Measurements from ENCODE around the gene KDM1A.
A peak's percentile ranks its signal among the peaks of the same experiment; 100 is the strongest.
"Not testable (repeated sequence)": the region's sequence is repeated elsewhere in the genome, so short reads cannot be mapped to it uniquely, and the experiment has no call there.

The KDM1A gene

GRCh38 chr1:23008901-23009300 lies 10.4 kb upstream of the KDM1A start:
- Histone ChIP-seq H3K18ac (ENCODE audit: low read length) (no peak overlapping the region), H2BK5ac (ENCODE audit: low read depth, low read length, poor library complexity) (no peak overlapping the region), H2AFZ (ENCODE audit: insufficient read depth, low read length, poor library complexity) (no peak overlapping the region), H3K9ac (ENCODE audit: low read length) (no peak overlapping the region), H3K9me3 (ENCODE audit: insufficient read depth, low read depth, low read length) (peaks cover 3% of the 10 kb centered on the region), H4K91ac (ENCODE audit: low read depth, low read length) (no peak overlapping the region), H4K12ac (ENCODE audit: low read depth, low read length) (no peak overlapping the region), H3K27ac (ENCODE audit: low read depth, low read length) (no peak overlapping the region), H3K27me3 (ENCODE audit: insufficient read depth, low read length) (no peaks in the 10 kb centered on the region), H3K79me1 (ENCODE audit: low read length) (no peaks in the 10 kb centered on the region), H2AK5ac (ENCODE audit: low read length) (no peak overlapping the region), H3K36me3 (ENCODE audit: control insufficient read depth in 1 of 2, insufficient read depth in 2 of 2, low read length in 2 of 2) (no peaks in the 10 kb centered on the region), H3K4me3 (ENCODE audit: low read depth, low read length) (no peak overlapping the region), H2BK12ac (ENCODE audit: low read length) (no peak overlapping the region), H2BK120ac (ENCODE audit: insufficient read depth, low read length, poor library complexity) (no peak overlapping the region), H3K4me2 (ENCODE audit: low read length) (no peak overlapping the region), H3K4ac (ENCODE audit: low read depth, low read length) (no peak overlapping the region), H4K8ac (ENCODE audit: low read depth, low read length) (no peak overlapping the region), H3K23ac (ENCODE audit: low read length) (no peak overlapping the region), H3K79me2 (ENCODE audit: control insufficient read depth, insufficient read depth, low read length, poor library complexity) (no peaks in the 10 kb centered on the region), H3K4me1 (ENCODE audit: control insufficient read depth in 1 of 2, insufficient read depth in 2 of 2, low read length in 2 of 2) (peaks cover 0 to 6% of the 10 kb centered on the region in 2 experiments), H3K14ac (ENCODE audit: low read length) (no peak overlapping the region)
- WGBS (ENCODE audit: extremely low coverage, insufficient coverage, insufficient read length) = no CpG with 5 or more reads among the region's 2 CpGs
- DNase-seq = no peak

GRCh38 chr1:23010025-23010424 lies 9.2 kb upstream of the KDM1A start:
- H3K27ac ChIP-seq (ENCODE audit: low read depth, low read length); DNase-seq; H3K23ac ChIP-seq (ENCODE audit: low read length); H3K9ac ChIP-seq (ENCODE audit: low read length); H3K14ac ChIP-seq (ENCODE audit: low read length); H3K36me3 ChIP-seq (ENCODE audit: control insufficient read depth in 1 of 2, insufficient read depth in 2 of 2, low read length in 2 of 2); H3K18ac ChIP-seq (ENCODE audit: low read length); H3K79me1 ChIP-seq (ENCODE audit: low read length); H4K8ac ChIP-seq (ENCODE audit: low read depth, low read length); H3K4me3 ChIP-seq (ENCODE audit: low read depth, low read length); H4K91ac ChIP-seq (ENCODE audit: low read depth, low read length); H2AK5ac ChIP-seq (ENCODE audit: low read length); H3K4me2 ChIP-seq (ENCODE audit: low read length); H2BK12ac ChIP-seq (ENCODE audit: low read length); H2BK5ac ChIP-seq (ENCODE audit: low read depth, low read length, poor library complexity); H2BK120ac ChIP-seq (ENCODE audit: insufficient read depth, low read length, poor library complexity); H2AFZ ChIP-seq (ENCODE audit: insufficient read depth, low read length, poor library complexity); H3K79me2 ChIP-seq (ENCODE audit: control insufficient read depth, insufficient read depth, low read length, poor library complexity); H3K27me3 ChIP-seq (ENCODE audit: insufficient read depth, low read length); H3K4ac ChIP-seq (ENCODE audit: low read depth, low read length); H4K12ac ChIP-seq (ENCODE audit: low read depth, low read length); H3K9me3 ChIP-seq (ENCODE audit: insufficient read depth, low read depth, low read length); H3K4me1 ChIP-seq (ENCODE audit: control insufficient read depth in 1 of 2, insufficient read depth in 2 of 2, low read length in 2 of 2): not testable (repeated sequence)
- no CpG with 5 or more reads among the region's 8 CpGs for WGBS (ENCODE audit: extremely low coverage, insufficient coverage, insufficient read length)

DNA sequence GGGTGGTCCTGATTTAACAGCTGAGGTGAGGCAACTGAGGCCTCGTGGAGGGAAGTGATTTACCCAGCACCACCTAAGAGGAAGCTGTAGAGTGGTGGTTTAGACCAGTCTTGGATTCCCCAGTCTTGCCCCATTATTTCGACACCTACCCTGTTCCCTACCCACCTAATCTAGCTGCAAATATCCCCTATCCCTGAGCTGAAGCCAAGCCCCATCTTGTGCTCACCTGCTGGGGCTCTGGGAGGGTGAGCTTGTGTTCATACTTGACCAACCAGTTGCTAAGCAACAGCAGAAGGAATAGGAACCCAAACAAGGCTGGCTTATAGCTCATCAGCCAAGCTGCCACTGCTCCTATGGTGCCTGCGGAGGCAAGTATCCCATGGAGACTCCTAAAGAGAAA lies 5.6 kb upstream of the KDM1A start:
- no peaks in the 10 kb centered on the region for H3K79me2 ChIP-seq (ENCODE audit: control insufficient read depth, insufficient read depth, low read length, poor library complexity)
- H3K18ac ChIP-seq (ENCODE audit: low read length) = no peak overlapping the region
- no peak overlapping the region for H3K4me3 ChIP-seq (ENCODE audit: low read depth, low read length)
- no peak overlapping the region for H3K23ac ChIP-seq (ENCODE audit: low read length)
- H3K9ac ChIP-seq (ENCODE audit: low read length) = no peak overlapping the region
- H3K27me3 ChIP-seq (ENCODE audit: insufficient read depth, low read length) = no peaks in the 10 kb centered on the region
- no peak overlapping the region for H2BK5ac ChIP-seq (ENCODE audit: low read depth, low read length, poor library complexity)
- H2AFZ ChIP-seq (ENCODE audit: insufficient read depth, low read length, poor library complexity) = no peak overlapping the region
- H3K27ac ChIP-seq (ENCODE audit: low read depth, low read length) = no peak overlapping the region
- H3K4me1 ChIP-seq (ENCODE audit: control insufficient read depth in 1 of 2, insufficient read depth in 2 of 2, low read length in 2 of 2) = peaks cover 0 to 5% of the 10 kb centered on the region in 2 experiments
- no peak overlapping the region for H3K14ac ChIP-seq (ENCODE audit: low read length)
- H3K9me3 ChIP-seq (ENCODE audit: insufficient read depth, low read depth, low read length) = no peaks in the 10 kb centered on the region
- no peak overlapping the region for H2BK12ac ChIP-seq (ENCODE audit: low read length)
- DNase-seq = peak; percentile 79 to 80
- no peak overlapping the region for H4K12ac ChIP-seq (ENCODE audit: low read depth, low read length)
- H4K8ac ChIP-seq (ENCODE audit: low read depth, low read length) = no peak overlapping the region
- no peak overlapping the region for H2AK5ac ChIP-seq (ENCODE audit: low read length)
- H3K4me2 ChIP-seq (ENCODE audit: low read length) = no peak overlapping the region
- no CpG with 5 or more reads among the region's 3 CpGs for WGBS (ENCODE audit: extremely low coverage, insufficient coverage, insufficient read length)
- no peak overlapping the region for H2BK120ac ChIP-seq (ENCODE audit: insufficient read depth, low read length, poor library complexity)
- H3K79me1 ChIP-seq (ENCODE audit: low read length) = no peaks in the 10 kb centered on the region
- H3K36me3 ChIP-seq (ENCODE audit: control insufficient read depth in 1 of 2, insufficient read depth in 2 of 2, low read length in 2 of 2) = no peaks in the 10 kb centered on the region
- no peak overlapping the region for H4K91ac ChIP-seq (ENCODE audit: low read depth, low read length)
- no peak overlapping the region for H3K4ac ChIP-seq (ENCODE audit: low read depth, low read length)

DNA sequence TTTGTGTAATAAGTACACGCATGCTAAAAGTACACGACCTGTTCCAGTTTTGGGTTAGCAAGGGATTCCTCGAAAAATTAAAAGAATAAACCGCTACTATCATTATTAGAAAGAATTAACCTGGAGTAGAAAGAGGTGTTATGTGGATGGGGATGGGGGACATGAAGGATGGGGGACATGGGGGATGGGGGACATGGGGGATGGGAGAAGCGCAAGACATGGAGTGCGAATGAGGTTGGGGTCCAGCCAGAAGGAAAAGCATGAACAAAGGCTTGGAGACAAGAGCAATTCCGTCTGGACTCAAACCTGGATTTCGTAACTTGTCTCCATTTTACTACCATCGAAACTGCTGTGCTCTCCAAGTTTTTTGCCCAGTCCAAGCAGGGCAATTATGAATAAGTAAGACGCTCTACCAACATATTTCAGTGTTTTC lies 591 bp upstream of the KDM1A start:
- H3K36me3 ChIP-seq (ENCODE audit: control insufficient read depth in 1 of 2, insufficient read depth in 2 of 2, low read length in 2 of 2) = no peaks in the 10 kb centered on the region
- H3K27ac ChIP-seq (ENCODE audit: low read depth, low read length) = peak overlapping the region; percentile 46
- peak overlapping the region; percentile 59 for H4K12ac ChIP-seq (ENCODE audit: low read depth, low read length)
- no peak overlapping the region for H3K14ac ChIP-seq (ENCODE audit: low read length)
- H3K23ac ChIP-seq (ENCODE audit: low read length) = no peak overlapping the region
- H3K9ac ChIP-seq (ENCODE audit: low read length) = peak overlapping the region; percentile 15
- H3K18ac ChIP-seq (ENCODE audit: low read length) = no peak overlapping the region
- WGBS (ENCODE audit: extremely low coverage, insufficient coverage, insufficient read length) = no CpG with 5 or more reads among the region's 10 CpGs
- H3K4ac ChIP-seq (ENCODE audit: low read depth, low read length) = no peak overlapping the region
- H3K27me3 ChIP-seq (ENCODE audit: insufficient read depth, low read length) = no peaks in the 10 kb centered on the region
- no peak overlapping the region for H2BK120ac ChIP-seq (ENCODE audit: insufficient read depth, low read length, poor library complexity)
- no peak overlapping the region for H4K91ac ChIP-seq (ENCODE audit: low read depth, low read length)
- peaks cover 0 to 4% of the 10 kb centered on the region in 2 experiments for H3K4me1 ChIP-seq (ENCODE audit: control insufficient read depth in 1 of 2, insufficient read depth in 2 of 2, low read length in 2 of 2)
- no peak overlapping the region for H2BK5ac ChIP-seq (ENCODE audit: low read depth, low read length, poor library complexity)
- H3K9me3 ChIP-seq (ENCODE audit: insufficient read depth, low read depth, low read length) = no peaks in the 10 kb centered on the region
- no peak overlapping the region for H2AK5ac ChIP-seq (ENCODE audit: low read length)
- H4K8ac ChIP-seq (ENCODE audit: low read depth, low read length) = peak overlapping the region; percentile 88
- peak overlapping the region; percentile 65 for H3K4me2 ChIP-seq (ENCODE audit: low read length)
- no peak for DNase-seq
- no peak overlapping the region for H3K4me3 ChIP-seq (ENCODE audit: low read depth, low read length)
- H3K79me2 ChIP-seq (ENCODE audit: control insufficient read depth, insufficient read depth, low read length, poor library complexity) = peaks cover 18% of the 10 kb centered on the region
- H3K79me1 ChIP-seq (ENCODE audit: low read length) = peaks cover 8% of the 10 kb centered on the region
- peak overlapping the region; percentile 75 for H2AFZ ChIP-seq (ENCODE audit: insufficient read depth, low read length, poor library complexity)
- no peak overlapping the region for H2BK12ac ChIP-seq (ENCODE audit: low read length)

Measured in trophoblast cell (in vitro differentiated cells and primary cell).